Smooth muscle cell (in vitro differentiated cells): Measurements from ENCODE around the gene HOXB5. TPM values are rescaled to one million over a fixed set of nuclear protein-coding genes. Genes with fewer than 3 reads are reported as not detected.

Experiments
- DNase-seq: peaks from one replicate; lab custom pipeline; 2025; ENCODE audit not compliant: unreplicated experiment; lab: John Stamatoyannopoulos, UW
- H2AFZ ChIP-seq: fragments of 200-600 bp; sonication (generic); 2 replicates; pipeline ENCODE4 v1.6.0; 2016; ENCODE audit warnings: antibody characterized with exemption, low read depth, mild to moderate bottlenecking
- H3F3A ChIP-seq: fragments of 200-600 bp; sonication (generic); 2 replicates; pipeline ENCODE4 v1.6.0; 2017; ENCODE audit warnings: antibody characterized with exemption, low read depth
- H3K27ac ChIP-seq: fragments of 200-600 bp; sonication (generic); 2 replicates; pipeline ENCODE4 v1.5.1; 2016; ENCODE audit warnings: low read depth, mild to moderate bottlenecking
- H3K27me3 ChIP-seq: fragments of 200-600 bp; sonication (generic); 2 replicates; pipeline ENCODE4 v1.6.1; 2016; ENCODE audit warnings: low read depth, mild to moderate bottlenecking
- H3K36me3 ChIP-seq: fragments of 200-600 bp; sonication (generic); 2 replicates; pipeline ENCODE4 v1.5.1; 2016; ENCODE audit warnings: low read depth
- H3K4me1 ChIP-seq: fragments of 200-600 bp; sonication (generic); 2 replicates; pipeline ENCODE4 v1.5.1; 2016; ENCODE audit warnings: low read depth
- H3K4me2 ChIP-seq: fragments of 200-600 bp; sonication (generic); 2 replicates; pipeline ENCODE4 v1.6.0; 2016; ENCODE audit warnings: mild to moderate bottlenecking
- H3K4me3 ChIP-seq: fragments of 200-600 bp; sonication (generic); 2 replicates; pipeline ENCODE4 v1.5.1; 2016; ENCODE audit warnings: mild to moderate bottlenecking
- H3K79me2 ChIP-seq: fragments of 200-600 bp; sonication (generic); 2 replicates; pipeline ENCODE4 v1.6.0; 2016; ENCODE audit warnings: low read depth, mild to moderate bottlenecking
- H3K9ac ChIP-seq: fragments of 200-600 bp; sonication (generic); 2 replicates; pipeline ENCODE4 v1.6.0; 2016; ENCODE audit warnings: low read depth
- H3K9me3 ChIP-seq: fragments of 200-600 bp; sonication (generic); replicated peaks from 2 replicates; pipeline ENCODE4 v1.5.1; 2016; ENCODE audit warnings: low read depth
- H4K20me1 ChIP-seq: fragments of 200-600 bp; sonication (generic); 2 replicates; pipeline ENCODE4 v1.6.0; 2016; ENCODE audit warnings: low read depth
- CTCF ChIP-seq: fragments of 200-600 bp; sonication (generic); IDR thresholded peaks from 2 replicates; pipeline ENCODE4 v1.5.1; 2017; ENCODE audit warnings: borderline replicate concordance, mild to moderate bottlenecking, antibody characterized with exemption; ENCODE audit not compliant: insufficient read depth, poor library complexity, severe bottlenecking
- WGBS: methylation state at CpG from one replicate; pipeline ENCODE4 v1.1.7; 2016; ENCODE audit warnings: low lambda C conversion rate; 5-methylcytosine and 5-hydroxymethylcytosine counted together
- polyA plus RNA-seq: library from polyadenylated mRNA; unstranded; fragments of >200 nt; fragmentation: Nextera tagmentation; extraction: Ambion mirVana; gene quantifications from 2 replicates; pipeline ENCODE4 v1.2.1, GENCODE V29; 2016
- total RNA-seq: library from RNA; depleted of rRNA; stranded (reverse); fragments of >200 nt; gene quantifications from 2 replicates; pipeline ENCODE4 v1.2.3, GENCODE V29; 2014

The HOXB5 gene
- total and polyA plus RNA-seq, 2 experiments from 2014 or later = 0.49 to 1.8 TPM

GRCh38 chr17:48617471-48618255, 24.1 kb upstream of the HOXB5 start:
- H3K9ac ChIP-seq = no peak overlapping the region
- H3K9me3 ChIP-seq = no peaks in the 10 kb centered on the region
- H3K36me3 ChIP-seq = no peaks in the 10 kb centered on the region
- peaks cover 8% of the 10 kb centered on the region for H3F3A ChIP-seq
- WGBS = 7% methylated on average over 42 of the region's 43 CpGs
- peaks cover 41% of the 10 kb centered on the region for H3K79me2 ChIP-seq
- no peak for TF ChIP-seq CTCF
- peak overlapping the region; percentile 98 for H3K4me2 ChIP-seq
- H3K4me1 ChIP-seq = peaks cover 9% of the 10 kb centered on the region
- H2AFZ ChIP-seq = no peak overlapping the region
- H3K27ac ChIP-seq = no peak overlapping the region
- no peak for DNase-seq
- peaks cover 86% of the 10 kb centered on the region for H3K27me3 ChIP-seq
- peaks cover 56% of the 10 kb centered on the region for H4K20me1 ChIP-seq
- peak overlapping the region; percentile 39 for H3K4me3 ChIP-seq

GRCh38 chr17:48616717-48617470, 23.3 kb upstream of the HOXB5 start:
- Histone ChIP-seq H3F3A (peaks cover 8% of the 10 kb centered on the region), H3K36me3 (no peaks in the 10 kb centered on the region), H3K9me3 (no peaks in the 10 kb centered on the region), H3K9ac (no peak overlapping the region), H2AFZ (no peak overlapping the region), H4K20me1 (peaks cover 48% of the 10 kb centered on the region), H3K4me1 (peaks cover 14% of the 10 kb centered on the region), H3K27ac (no peak overlapping the region), H3K27me3 (peaks cover 79% of the 10 kb centered on the region), H3K4me2 (peak overlapping the region; percentile 98), H3K79me2 (peaks cover 45% of the 10 kb centered on the region), H3K4me3 (peak overlapping the region; percentile 39)
- 29% methylated on average over 15 of the region's 15 CpGs for WGBS
- no peak for DNase-seq
- TF ChIP-seq CTCF = no peak

GRCh38 chr17:48615963-48616716, 22.6 kb upstream of the HOXB5 start:
- Histone ChIP-seq H3K27ac (peak overlapping the region; percentile 45), H3K9ac (peak overlapping the region; percentile 8), H3F3A (peaks cover 8% of the 10 kb centered on the region), H3K4me1 (peaks cover 16% of the 10 kb centered on the region), H3K4me2 (peak overlapping the region; percentile 98), H4K20me1 (peaks cover 41% of the 10 kb centered on the region), H3K79me2 (peaks cover 45% of the 10 kb centered on the region), H3K36me3 (no peaks in the 10 kb centered on the region), H2AFZ (no peak overlapping the region), H3K4me3 (peak overlapping the region; percentile 69), H3K9me3 (no peaks in the 10 kb centered on the region), H3K27me3 (peaks cover 71% of the 10 kb centered on the region)
- WGBS = 24% methylated on average over 17 of the region's 17 CpGs
- DNase-seq = no peak
- no peak for TF ChIP-seq CTCF
